ENCODE measurements around the gene CD163.
"Not testable (repeated sequence)": the region's sequence is repeated elsewhere in the genome, so short reads cannot be mapped to it uniquely, and the experiment has no call there.

CD163 gene

GRCh38 chr12:7503686-7504415 lies at the start of gene CD163:
TSS of gene CD163 (minus strand) at chr12:7503777. CDS start at chr12:7503690, 87 bp downstream.
- no peak for DNase-seq

- DNase-seq, result no peak
Measured at GRCh38 chr12:7542813-7543212, 39.2 kb upstream of the CD163 start.

GRCh38 chr12:7542046-7542445 lies 38.5 kb upstream of the CD163 start:
- DNase-seq, result no peak

GRCh38 chr12:7514416-7514815 lies 10.8 kb upstream of the CD163 start:
- no peak for DNase-seq

GRCh38 chr12:7512553-7512952 lies 9.0 kb upstream of the CD163 start:
- DNase-seq, result no peak

- not testable (repeated sequence) for DNase-seq
Measured at GRCh38 chr12:7509793-7510470, 6.4 kb upstream of the CD163 start.

- DNase-seq, result no peak
Measured at GRCh38 chr12:7502612-7503011, 965 bp downstream of the CD163 start.

- DNase-seq, result no peak
Measured at GRCh38 chr12:7501031-7501588, 2.5 kb downstream of the CD163 start.

GRCh38 chr12:7499636-7500035 lies 3.9 kb downstream of the CD163 start:
- no peak for DNase-seq

GRCh38 chr12:7498809-7499208 lies 4.8 kb downstream of the CD163 start:
- DNase-seq, result no peak

GRCh38 chr12:7497661-7498060 lies 5.9 kb downstream of the CD163 start:
- no peak for DNase-seq

- no peak for DNase-seq
Measured at GRCh38 chr12:7496451-7496850, 7.1 kb downstream of the CD163 start.

- no peak for DNase-seq
Measured at GRCh38 chr12:7495136-7495535, 8.4 kb downstream of the CD163 start.

GRCh38 chr12:7493006-7493405 lies 10.6 kb downstream of the CD163 start:
- no peak for DNase-seq

GRCh38 chr12:7486512-7486911 lies 17.1 kb downstream of the CD163 start:
- DNase-seq, result no peak

- no peak for DNase-seq
Measured at GRCh38 chr12:7485095-7485494, 18.5 kb downstream of the CD163 start.

GRCh38 chr12:7483343-7483742 lies 20.2 kb downstream of the CD163 start:
- DNase-seq, result no peak

- DNase-seq, result no peak
Measured at GRCh38 chr12:7479771-7480170, 23.8 kb downstream of the CD163 start.

- no peak for DNase-seq
Measured at GRCh38 chr12:7472060-7472459, 31.5 kb downstream of the CD163 start.

- DNase-seq, result peak; percentile 27
Measured at GRCh38 chr12:7460375-7461259, 43.0 kb downstream of the CD163 start.

- DNase-seq, result no peak
Measured at GRCh38 chr12:7459973-7460372, 43.6 kb downstream of the CD163 start.

GRCh38 chr12:7451756-7452155 lies 51.8 kb downstream of the CD163 start:
- DNase-seq, result no peak

GRCh38 chr12:7450667-7451066 lies 52.9 kb downstream of the CD163 start:
- DNase-seq, result no peak
